Caco-2 (cell line): Measurements from ENCODE around the gene MTCH2. TPM values are rescaled to one million over a fixed set of nuclear protein-coding genes. Genes with fewer than 3 reads are reported as not detected.
"Not testable (repeated sequence)": the region's sequence is repeated elsewhere in the genome, so short reads cannot be mapped to it uniquely, and the experiment has no call there.

Experiments used
- BruUV-seq: library from RNA; stranded (reverse); fragments of 400-500 nt; replicated peaks from 2 replicates; lab custom pipeline; 2021; lab: Mats Ljungman, UMichigan
- CTCF ChIA-PET: fragments of 300-600 bp; sonication (Branson Sonifier 250); formaldehyde crosslinking; loops from one replicate; lab custom pipeline; 2022; ENCODE audit warnings: antibody characterized with exemption; lab: Charles Lee
- POLR2A ChIA-PET: fragments of 300-600 bp; sonication (Branson Sonifier 250); formaldehyde crosslinking; loops from one replicate; lab custom pipeline; 2022; ENCODE audit warnings: antibody characterized with exemption; lab: Charles Lee
- DNase-seq, 2 experiments: peaks; one replicate each; pipeline versions ENCODE4 v3.0.0 to v3.0.0-alpha.2; 2020 to 2022
- H3K27me3 ChIP-seq: replicated peaks from 2 replicates; pipeline ENCODE4 v1.6.0; 2011; ENCODE audit warnings: low read length; ENCODE audit not compliant: control insufficient read depth, insufficient read depth
- H3K36me3 ChIP-seq: 2 replicates; pipeline ENCODE4 v1.5.1; 2011; ENCODE audit warnings: low read length; ENCODE audit not compliant: control insufficient read depth, insufficient read depth
- H3K4me1 ChIP-seq: fragments of 250-450 bp; sonication (Bioruptor Pico); 2 replicates; pipeline ENCODE4 v1.5.1; 2020; ENCODE audit warnings: mild to moderate bottlenecking
- H3K4me3 ChIP-seq: 2 replicates; pipeline ENCODE4 v1.5.1; 2011; ENCODE audit warnings: low read depth, mild to moderate bottlenecking, control low read depth, low read length
- H3K9me3 ChIP-seq: fragments of 250-450 bp; sonication (Bioruptor Pico); 2 replicates; pipeline ENCODE4 v1.5.1; 2020; ENCODE audit warnings: mild to moderate bottlenecking, moderate library complexity
- H3K27ac Mint-ChIP-seq: one replicate; pipeline ENCODE4 v1.8.0; 2022; ENCODE audit warnings: mixed read lengths; ENCODE audit not compliant: unreplicated experiment
- H3K27me3 Mint-ChIP-seq: one replicate; pipeline ENCODE4 v1.8.0; 2022; ENCODE audit warnings: mixed read lengths; ENCODE audit not compliant: insufficient read depth, unreplicated experiment
- H3K36me3 Mint-ChIP-seq: one replicate; pipeline ENCODE4 v1.8.0; 2022; ENCODE audit warnings: mild to moderate bottlenecking, mixed read lengths; ENCODE audit not compliant: insufficient read depth, unreplicated experiment
- H3K4me1 Mint-ChIP-seq: one replicate; pipeline ENCODE4 v1.8.0; 2022; ENCODE audit warnings: low read depth, mixed read lengths; ENCODE audit not compliant: unreplicated experiment
- H3K4me3 Mint-ChIP-seq: one replicate; pipeline ENCODE4 v1.8.0; 2022; ENCODE audit warnings: mild to moderate bottlenecking, moderate library complexity, mixed read lengths; ENCODE audit not compliant: unreplicated experiment
- H3K9me3 Mint-ChIP-seq: one replicate; pipeline ENCODE4 v1.8.0; 2022; ENCODE audit warnings: mixed read lengths; ENCODE audit not compliant: unreplicated experiment
- CTCF ChIP-seq, 2 experiments: fragments of 200-600 bp in 1 of 2; IDR thresholded peaks; 1 replicate in 1 of 2; 2 replicates in 1 of 2; pipeline versions ENCODE4 v1.5.1 to v1.8.0; 2011 to 2022; ENCODE audit warnings: antibody characterized with exemption in 1 of 2, control low read depth in 1 of 2, inconsistent platforms in 1 of 2, low read depth in 1 of 2, low read length in 1 of 2, mild to moderate bottlenecking in 1 of 2, moderate library complexity in 1 of 2; ENCODE audit not compliant: insufficient read depth in 1 of 2, severe bottlenecking in 1 of 2, unreplicated experiment in 1 of 2
- intact Hi-C: fragments of 100-400 bp; cut with micrococcal nuclease; formaldehyde crosslinking; loops from one replicate; pipeline ENCODE4 v1.10.0; 2022; ENCODE audit not compliant: unreplicated experiment
- total RNA-seq: library from RNA; stranded (reverse); gene quantifications from 2 replicates; pipeline ENCODE4 v1.2.3, GENCODE V29; 2022

MTCH2 gene
- total RNA-seq, 1 experiment from 2014 or later, result 167 TPM

- no peak for TF ChIP-seq CTCF (IDR thresholded peaks at IDR 0.05; ENCODE audit: insufficient read depth in 1 of 2, low read depth in 1 of 2, low read length in 1 of 2, severe bottlenecking in 1 of 2, unreplicated experiment in 1 of 2)
- no peaks in the 10 kb centered on the region for H3K9me3 ChIP-seq
- no peak for DNase-seq
- no peaks in the 10 kb centered on the region for H3K27me3 ChIP-seq
- intact Hi-C loops, result no loop called here
- Mint-ChIP-seq H3K36me3 (no peaks in the 10 kb centered on the region), H3K27ac (no peak overlapping the region), H3K27me3 (no peaks in the 10 kb centered on the region), H3K9me3 (peaks cover 9% of the 10 kb centered on the region), H3K4me1 (no peaks in the 10 kb centered on the region), H3K4me3 (no peak overlapping the region)
- H3K4me3 ChIP-seq, result no peak overlapping the region
- ChIA-PET CTCF (no interaction called here), POLR2A (interaction anchor here (0.5 to 0.6 kb wide), 2 partner anchors 131 to 317 kb away, joined by 3 read pairs; no protein-coding TSS in a partner anchor)
- peaks cover 4% of the 10 kb centered on the region; the same call in 1 of the 2 replicates for H3K4me1 ChIP-seq
- no TSS peak for BruUV-seq
- no peaks in the 10 kb centered on the region for H3K36me3 ChIP-seq
Measured at GRCh38 chr11:47688991-47689390, 46.6 kb upstream of the MTCH2 start.

GRCh38 chr11:47688111-47688510, 45.8 kb upstream of the MTCH2 start:
- CTCF ChIA-PET, result no interaction called here
- no peak overlapping the region for H3K4me3 ChIP-seq
- H3K4me1 ChIP-seq, result peaks cover 4% of the 10 kb centered on the region; the same call in 1 of the 2 replicates
- Mint-ChIP-seq H3K36me3 (no peaks in the 10 kb centered on the region), H3K9me3 (peaks cover 9% of the 10 kb centered on the region), H3K27ac (no peak overlapping the region), H3K27me3 (no peaks in the 10 kb centered on the region), H3K4me1 (no peaks in the 10 kb centered on the region), H3K4me3 (no peak overlapping the region)
- BruUV-seq, result no TSS peak
- no peak for DNase-seq
- H3K36me3 ChIP-seq, result no peaks in the 10 kb centered on the region
- intact Hi-C loops, result no loop called here
- H3K27me3 ChIP-seq, result no peaks in the 10 kb centered on the region
- TF ChIP-seq CTCF (IDR thresholded peaks at IDR 0.05; ENCODE audit: insufficient read depth in 1 of 2, low read depth in 1 of 2, low read length in 1 of 2, severe bottlenecking in 1 of 2, unreplicated experiment in 1 of 2), result no peak
- POLR2A ChIA-PET, result no interaction called here
- H3K9me3 ChIP-seq, result no peaks in the 10 kb centered on the region

GRCh38 chr11:47686704-47687103, 44.3 kb upstream of the MTCH2 start:
- POLR2A ChIA-PET, intact Hi-C loops, H3K36me3 Mint-ChIP-seq, H3K4me3 ChIP-seq, H3K9me3 ChIP-seq, H3K27ac Mint-ChIP-seq, CTCF ChIA-PET, H3K9me3 Mint-ChIP-seq, H3K27me3 ChIP-seq, H3K4me1 Mint-ChIP-seq, BruUV-seq, H3K27me3 Mint-ChIP-seq, H3K4me3 Mint-ChIP-seq, H3K36me3 ChIP-seq, DNase-seq: not testable (repeated sequence)
- H3K4me1 ChIP-seq, result peaks cover 10% of the 10 kb centered on the region

GRCh38 chr11:47686151-47686550, 43.8 kb upstream of the MTCH2 start:
- POLR2A ChIA-PET, result no interaction called here

More at GRCh38 chr11:47686151-47686550, 43.8 kb upstream of the MTCH2 start:
- no peak overlapping the region for H3K27ac Mint-ChIP-seq
- no peaks in the 10 kb centered on the region for H3K27me3 Mint-ChIP-seq
- CTCF ChIA-PET, result no interaction called here
- BruUV-seq, result no TSS peak
- H3K4me1 Mint-ChIP-seq, result peaks cover 10% of the 10 kb centered on the region
- H3K4me3 ChIP-seq, result no peak overlapping the region
- no peaks in the 10 kb centered on the region for H3K27me3 ChIP-seq
- peaks cover 10% of the 10 kb centered on the region for H3K4me1 ChIP-seq
- H3K9me3 ChIP-seq, result no peaks in the 10 kb centered on the region
- H3K4me3 Mint-ChIP-seq, result no peak overlapping the region
- TF ChIP-seq CTCF (IDR thresholded peaks at IDR 0.05; ENCODE audit: insufficient read depth in 1 of 2, low read depth in 1 of 2, low read length in 1 of 2, severe bottlenecking in 1 of 2, unreplicated experiment in 1 of 2), result no peak
- no peaks in the 10 kb centered on the region for H3K36me3 ChIP-seq
- no peaks in the 10 kb centered on the region for H3K36me3 Mint-ChIP-seq
- intact Hi-C loops, result no loop called here
- no peak for DNase-seq
- H3K9me3 Mint-ChIP-seq, result peaks cover 9% of the 10 kb centered on the region
